GM18861 (cell line): ENCODE data around the gene JMJD8.
"Not testable (repeated sequence)": the region's sequence is repeated elsewhere in the genome, so short reads cannot be mapped to it uniquely, and the experiment has no call there.

ENCODE experiments used
- ATAC-seq: cut with Tn5 transposase; IDR thresholded peaks from one replicate; pipeline ENCODE4 v1.9.1; 2021; ENCODE audit not compliant: unreplicated experiment

The JMJD8 gene

GRCh38 chr16:722835-723633 lies 38.9 kb upstream of the JMJD8 start:
- ATAC-seq = no peak

GRCh38 chr16:721765-722540 lies 37.8 kb upstream of the JMJD8 start:
- no peak for ATAC-seq

DNA sequence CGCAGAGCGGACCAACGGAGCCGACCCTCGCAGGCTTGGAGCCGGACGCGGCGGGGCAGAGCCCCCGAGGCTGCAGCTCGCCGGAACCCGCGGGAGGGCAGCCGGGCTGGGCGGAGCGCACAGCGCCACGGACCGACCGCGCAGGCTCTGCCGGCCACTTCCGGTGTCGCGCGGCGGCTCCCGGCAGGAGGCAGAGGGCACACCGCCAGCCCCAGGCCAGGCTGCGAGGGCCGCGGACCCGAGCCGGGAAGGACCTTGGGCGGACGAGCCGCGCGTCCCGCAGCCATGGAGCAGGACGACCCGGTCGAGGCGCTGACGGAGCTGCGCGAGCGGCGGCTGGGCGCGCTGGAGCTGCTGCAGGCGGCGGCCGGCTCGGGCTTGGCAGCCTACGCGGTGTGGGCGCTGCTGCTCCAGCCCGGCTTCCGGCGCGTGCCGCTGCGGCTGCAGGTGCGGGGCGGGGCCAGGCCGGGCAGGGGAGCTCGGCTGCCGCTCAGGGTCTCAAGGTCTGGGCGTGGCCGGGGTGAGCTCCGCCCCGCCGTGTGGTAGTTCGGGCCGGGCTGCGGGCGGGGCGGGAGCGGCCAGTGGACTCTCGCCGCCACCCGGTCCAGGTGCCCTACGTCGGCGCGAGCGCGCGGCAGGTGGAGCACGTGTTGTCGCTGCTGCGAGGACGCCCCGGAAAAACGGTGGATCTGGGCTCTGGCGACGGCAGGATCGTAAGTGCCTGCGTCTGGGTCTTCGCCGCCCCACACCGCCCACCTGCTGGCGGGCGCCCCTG lies 37.0 kb upstream of the JMJD8 start, which contains the start of gene ANTKMT:
ANTKMT (plus strand) TSS at position 157 of the 775 bp plus-strand sequence; CDS start at position 286, 129 bp downstream.
- ATAC-seq = peak; percentile 56

DNA sequence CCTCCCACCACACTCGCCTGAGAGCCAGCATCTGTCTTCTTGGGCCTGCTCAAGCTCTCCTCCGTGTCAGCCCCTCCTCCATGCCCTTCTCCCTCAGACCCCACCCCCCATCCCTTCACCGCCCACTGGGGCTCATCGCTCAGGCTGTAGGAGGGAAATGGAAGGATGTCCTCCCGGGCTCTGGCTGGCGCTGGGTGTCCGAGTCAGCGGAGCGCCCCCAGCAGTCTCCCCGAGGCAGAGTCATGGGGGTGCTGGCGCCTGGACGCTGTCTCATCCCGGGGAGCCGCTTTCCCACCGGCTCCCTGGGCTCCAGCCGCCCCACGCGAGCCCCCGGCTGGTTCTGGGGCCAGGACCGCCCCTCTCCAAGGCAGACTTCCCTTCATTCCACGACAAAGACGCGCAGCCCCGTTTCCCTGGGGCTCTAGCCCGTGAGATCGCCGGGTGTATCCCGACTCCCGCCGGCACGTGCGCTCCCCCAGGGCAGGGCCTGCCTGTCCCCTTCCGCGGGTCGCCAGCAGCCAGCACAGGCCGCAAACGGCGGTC lies 36.4 kb upstream of the JMJD8 start:
- ATAC-seq = peak; percentile 10

DNA sequence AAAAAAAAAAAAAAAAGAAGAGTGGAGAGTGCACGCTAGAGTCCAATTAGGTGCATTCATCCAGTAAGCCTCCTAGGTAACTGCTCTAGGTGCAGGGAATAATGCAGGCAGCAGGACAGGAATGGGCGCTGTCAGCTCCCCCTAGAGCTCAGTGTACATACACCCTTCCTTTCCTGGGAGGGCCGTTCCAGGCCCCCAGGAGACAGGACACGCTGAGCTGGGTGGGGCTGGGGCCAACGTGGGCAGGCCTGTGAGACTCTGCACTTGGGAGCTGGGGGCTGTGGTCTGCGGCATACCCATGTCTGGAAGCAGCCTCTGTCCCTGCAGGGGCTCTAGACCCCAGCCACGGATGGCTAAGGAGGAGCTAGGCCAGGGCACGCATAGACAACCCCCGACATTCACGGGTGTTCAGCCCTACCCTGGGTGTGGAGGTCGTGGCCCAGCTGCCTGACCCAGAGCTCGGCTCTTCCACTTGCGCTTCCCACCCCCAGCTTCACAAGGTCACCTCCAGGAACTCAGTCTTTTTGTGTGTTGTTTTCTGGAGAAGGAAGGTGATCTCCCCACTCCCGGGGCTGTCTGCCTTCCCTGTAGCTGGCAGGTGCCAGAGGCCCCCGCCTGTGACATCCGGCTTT lies 35.8 kb upstream of the JMJD8 start:
- no peak for ATAC-seq

GRCh38 chr16:718922-719321 lies 34.8 kb upstream of the JMJD8 start:
- ATAC-seq = no peak

DNA sequence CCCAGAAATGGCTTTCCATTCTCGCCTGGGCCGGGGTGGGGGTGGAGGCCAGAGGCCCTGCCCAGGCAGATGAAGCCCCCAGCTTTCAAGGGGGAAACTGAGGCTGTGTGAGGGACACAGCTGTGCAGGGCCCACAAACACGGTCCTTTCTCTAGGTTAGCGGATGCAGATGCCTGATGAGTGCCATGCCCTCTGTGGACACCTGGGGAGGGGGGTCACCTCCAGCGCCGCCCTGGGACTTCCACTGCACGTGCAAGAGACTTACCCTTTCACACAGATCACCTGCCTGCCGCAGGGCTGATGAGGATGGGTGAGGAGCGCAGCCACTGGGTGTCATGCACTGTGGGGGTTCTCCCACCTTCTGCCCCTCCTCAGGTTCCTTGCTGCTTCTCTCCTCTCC lies 34.3 kb upstream of the JMJD8 start:
- no peak for ATAC-seq

DNA sequence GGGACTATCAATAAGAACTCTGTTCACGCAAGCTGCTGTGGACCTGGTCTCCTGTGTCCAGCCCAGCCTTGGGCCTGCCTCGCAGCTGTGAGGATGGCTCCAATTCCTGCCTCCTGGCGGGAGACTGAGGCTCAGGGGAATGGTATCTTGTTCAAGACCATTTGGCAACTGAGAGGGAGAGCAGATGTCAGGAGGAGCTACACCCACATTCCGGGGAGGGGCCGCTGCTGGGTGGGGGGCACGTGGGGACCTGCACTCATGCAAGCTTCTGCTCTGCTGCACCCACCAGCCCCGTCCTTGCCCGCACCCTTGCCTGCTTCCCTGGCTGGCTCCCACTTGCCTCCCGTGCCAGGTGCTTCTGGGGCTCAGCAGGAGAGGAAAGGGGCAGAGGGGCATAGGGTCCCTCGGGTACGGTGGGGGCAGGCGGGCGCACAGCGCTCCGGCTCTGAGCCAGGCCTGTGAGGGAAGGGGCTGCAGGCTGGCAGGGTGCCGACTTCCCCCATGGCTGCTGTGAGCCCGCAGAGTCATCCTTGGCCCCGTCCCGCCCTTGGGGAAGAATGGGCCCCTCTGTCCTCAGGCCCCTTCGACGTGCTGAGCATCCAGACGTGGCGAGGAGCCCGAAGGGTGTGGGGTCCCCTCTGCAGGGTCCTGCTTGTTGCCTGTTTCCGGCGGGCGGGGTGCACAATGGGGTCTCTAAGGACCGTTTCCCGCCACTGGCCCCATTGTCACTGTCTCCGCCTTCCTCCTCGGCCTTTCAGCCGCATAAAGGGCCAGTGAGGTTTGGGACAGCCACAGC lies 33.5 kb upstream of the JMJD8 start:
- no peak for ATAC-seq

DNA sequence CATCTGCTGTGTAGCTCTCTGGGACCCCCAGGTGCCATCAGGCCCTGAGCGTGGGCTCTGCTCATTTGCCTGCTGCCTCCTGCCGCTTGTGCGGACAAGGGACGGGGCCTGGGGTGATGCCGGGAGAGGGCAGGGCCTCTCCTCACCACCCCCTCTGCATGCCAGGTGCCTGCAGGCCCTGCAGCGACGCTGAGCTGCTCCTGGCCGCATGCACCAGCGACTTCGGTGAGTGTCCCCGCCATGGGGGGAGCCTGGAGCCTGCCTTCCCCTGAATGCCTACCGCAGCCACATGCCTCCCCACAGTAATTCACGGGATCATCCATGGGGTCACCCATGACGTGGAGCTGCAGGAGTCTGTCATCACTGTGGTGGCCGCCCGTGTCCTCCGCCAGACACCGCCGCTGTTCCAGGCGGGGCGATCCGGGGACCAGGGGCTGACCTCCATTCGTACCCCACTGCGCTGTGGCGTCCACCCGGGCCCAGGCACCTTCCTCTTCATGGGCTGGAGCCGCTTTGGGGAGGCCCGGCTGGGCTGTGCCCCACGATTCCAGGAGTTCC lies 32.7 kb upstream of the JMJD8 start:
- no peak for ATAC-seq

GRCh38 chr16:716200-716568 lies 32.0 kb upstream of the JMJD8 start:
- ATAC-seq = no peak

GRCh38 chr16:715477-716199 lies 31.5 kb upstream of the JMJD8 start:
- no peak for ATAC-seq

DNA sequence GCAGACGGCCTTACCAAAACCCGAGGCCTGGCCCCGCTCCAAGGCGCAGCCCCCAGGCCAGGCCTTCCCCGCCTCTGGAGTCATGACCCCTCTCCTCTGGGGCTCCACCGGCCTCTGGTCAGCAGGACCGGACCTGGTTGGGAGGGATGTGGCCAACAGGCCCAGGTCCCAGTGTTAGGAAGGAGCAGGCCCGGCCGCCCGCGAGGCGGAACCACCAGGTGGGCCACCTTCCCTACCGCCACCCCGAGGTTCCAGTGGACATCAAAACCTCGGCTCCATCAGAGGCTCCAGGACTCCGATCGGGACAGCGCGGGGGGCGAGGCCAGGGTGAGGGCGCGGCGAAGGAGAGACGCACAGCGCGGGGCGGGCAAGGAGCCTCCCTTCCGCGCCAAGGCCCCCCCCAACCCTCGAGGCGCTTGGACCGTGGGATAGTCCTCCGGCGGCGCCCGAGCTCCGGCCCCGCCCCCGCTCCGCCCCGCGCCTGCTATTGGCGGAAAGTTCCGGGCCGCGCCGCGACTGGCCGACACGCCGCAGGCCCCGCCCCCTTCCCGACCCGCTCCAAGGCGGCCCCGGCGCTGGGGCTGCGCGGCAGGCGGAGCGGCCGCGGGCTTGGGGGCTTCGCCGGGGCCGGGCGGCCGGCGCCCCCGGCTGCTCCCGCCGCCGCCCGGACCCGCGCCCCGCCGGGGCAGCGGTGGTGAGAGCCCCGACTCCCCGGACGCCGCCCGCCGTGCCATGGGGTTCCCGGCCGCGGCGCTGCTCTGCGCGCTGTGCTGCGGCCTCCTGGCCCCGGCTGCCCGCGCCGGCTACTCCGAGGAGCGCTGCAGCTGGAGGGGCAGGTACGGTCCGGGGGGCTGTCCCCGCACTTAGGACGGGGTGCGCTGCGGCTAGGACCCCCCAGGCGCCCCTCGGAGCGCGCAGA lies 30.7 kb upstream of the JMJD8 start, which contains the start of gene METRN:
METRN (plus strand) TSS at position 561 of the 919 bp plus-strand sequence; CDS start at position 733, 172 bp downstream.
- ATAC-seq = peak; percentile 50

DNA sequence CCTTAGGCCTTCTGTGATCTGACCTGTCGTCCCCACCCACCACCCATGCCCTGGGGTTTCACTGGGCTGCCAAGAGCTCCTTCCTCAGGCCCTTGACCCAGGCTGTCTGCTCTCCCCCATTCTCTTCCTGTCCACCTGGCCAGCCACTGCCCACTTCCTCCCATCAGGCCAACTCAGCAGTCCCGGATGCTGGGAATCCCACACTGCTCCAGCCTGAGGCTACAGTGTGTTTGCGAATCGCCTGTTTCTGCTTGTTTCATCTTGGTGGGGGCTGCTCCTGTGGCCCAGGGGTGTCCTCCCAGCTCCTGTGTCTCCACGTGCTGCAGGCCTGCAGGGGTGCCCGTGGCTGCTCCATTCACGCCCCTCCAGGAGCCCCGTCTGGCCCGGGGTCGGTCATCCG lies 29.9 kb upstream of the JMJD8 start:
- no peak for ATAC-seq

- not testable (repeated sequence) for ATAC-seq
These were observed 28.7 kb upstream of the JMJD8 start for GRCh38 chr16:712740-713250.

DNA sequence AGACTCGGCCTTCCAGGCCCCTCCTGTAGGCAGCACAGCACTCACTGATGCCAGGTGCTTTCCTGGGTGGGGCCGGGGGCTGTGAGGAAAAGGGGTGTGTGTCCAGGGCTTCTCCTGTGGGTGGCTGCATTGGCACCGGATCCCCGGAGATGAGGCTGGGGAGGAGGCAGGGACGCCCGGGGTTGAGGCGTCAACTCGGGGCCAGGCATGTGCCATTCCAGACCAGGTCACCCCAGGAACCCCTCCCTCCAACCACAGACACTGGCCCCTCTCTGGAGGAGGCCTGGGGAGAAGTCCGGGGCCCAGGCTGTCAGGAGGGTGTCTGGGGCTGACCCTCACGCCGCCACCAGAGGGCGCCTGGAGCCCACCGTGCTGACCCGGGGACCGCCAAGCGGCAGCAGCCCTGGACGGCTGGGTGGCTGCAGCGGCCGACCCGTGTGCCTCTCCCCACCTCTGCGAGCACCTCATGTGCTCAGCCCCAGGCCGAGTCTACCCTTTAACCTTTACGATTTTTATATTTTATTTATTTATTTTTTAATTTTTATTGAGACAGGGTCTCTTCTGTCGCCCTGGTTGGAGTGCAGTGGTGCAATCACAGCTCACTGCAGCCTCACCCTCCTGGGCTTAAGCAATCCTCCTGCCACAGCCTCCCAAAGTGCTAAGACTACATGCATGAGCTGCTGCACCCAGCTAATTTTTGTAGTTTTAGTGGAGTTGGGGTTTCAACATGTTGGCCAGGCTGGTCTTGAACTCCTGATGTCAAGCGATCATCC lies 27.6 kb upstream of the JMJD8 start:
- ATAC-seq = no peak

DNA sequence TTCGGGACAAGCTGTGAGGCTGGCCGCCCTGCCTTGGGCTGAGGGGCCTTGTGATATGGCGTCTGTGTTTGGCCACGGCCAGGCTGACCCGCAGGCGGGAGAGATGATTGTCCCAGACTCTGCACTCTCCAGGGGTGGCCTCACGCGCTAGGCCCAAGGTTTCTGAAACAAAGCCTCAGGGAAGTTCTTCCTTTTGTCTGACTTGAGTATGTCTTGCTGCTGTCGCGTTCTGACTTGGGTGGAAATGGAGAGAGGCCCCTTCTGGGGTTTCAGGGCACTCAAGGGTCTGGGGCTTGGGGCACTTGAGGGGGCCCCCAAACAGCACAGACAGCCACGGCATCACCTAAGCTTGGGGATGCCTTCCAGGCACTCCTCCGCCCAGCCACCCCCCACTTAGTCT lies 26.9 kb upstream of the JMJD8 start:
- ATAC-seq = no peak
